Suprapubic skin (tissue), 4 donors: ENCODE results near the gene CFAP90. TPM values are rescaled to one million over a fixed set of nuclear protein-coding genes. Genes with fewer than 3 reads are reported as not detected.

Experiments
- DNase-seq, 2 donors: peaks; one replicate each; pipeline ENCODE4 v3.0.0-alpha.2; 2019; ENCODE audit warnings: low spot score in 2 of 2
- H3K27ac ChIP-seq: fragments of 200-600 bp; sonication (generic); one replicate; pipeline ENCODE4 v1.5.1; 2019
- H3K27me3 ChIP-seq: fragments of 200-600 bp; sonication (generic); one replicate; pipeline ENCODE4 v1.5.1; 2019
- H3K36me3 ChIP-seq: fragments of 200-600 bp; sonication (generic); one replicate; pipeline ENCODE4 v1.5.1; 2019
- H3K4me1 ChIP-seq: fragments of 200-600 bp; sonication (generic); one replicate; pipeline ENCODE4 v1.5.1; 2019
- H3K4me3 ChIP-seq: fragments of 200-600 bp; sonication (generic); one replicate; pipeline ENCODE4 v1.5.1; 2019; ENCODE audit warnings: mild to moderate bottlenecking
- H3K9me3 ChIP-seq: fragments of 200-600 bp; sonication (generic); one replicate; pipeline ENCODE4 v1.5.1; 2019
- EP300 ChIP-seq: sonication (generic); formaldehyde crosslinking; IDR thresholded peaks from one replicate; pipeline ENCODE4 v1.6.1; 2017; ENCODE audit warnings: antibody characterized with exemption
- POLR2A ChIP-seq, 2 donors: fragments of 450-650 bp; IDR thresholded peaks; one replicate each; pipeline ENCODE4 v1.6.1; 2017; ENCODE audit warnings: antibody characterized with exemption in 2 of 2, mild to moderate bottlenecking in 2 of 2, moderate library complexity in 2 of 2
- POLR2AphosphoS5 ChIP-seq, 3 donors: sonication (generic); formaldehyde crosslinking; IDR thresholded peaks; one replicate each; pipeline ENCODE4 v1.6.1; 2017; ENCODE audit warnings: antibody characterized with exemption in 3 of 3
- WGBS: methylation state at CpG from one replicate; pipeline ENCODE4 v1.1.5; 2018; 5-methylcytosine and 5-hydroxymethylcytosine counted together
- total RNA-seq, 4 donors: library from RNA; depleted of rRNA; stranded (reverse); fragments of >200 nt; gene quantifications; one replicate each; pipeline ENCODE4 v1.1.0, GENCODE V29; 2016
- TF ChIP-seq, protein P1 (sequence below), 2 donors: fragments of 200-600 bp in 1 of 2; fragments of 450-650 bp in 1 of 2; sonication (generic) in 1 of 2; IDR thresholded peaks; one replicate each; pipeline ENCODE4 v1.5.1; 2016 to 2019; ENCODE audit warnings: antibody characterized with exemption in 2 of 2, mild to moderate bottlenecking in 1 of 2, moderate library complexity in 1 of 2

Gene CFAP90
- total RNA-seq, 4 donors from 2014 or later: 1.4 TPM; not detected in 3

DNA sequence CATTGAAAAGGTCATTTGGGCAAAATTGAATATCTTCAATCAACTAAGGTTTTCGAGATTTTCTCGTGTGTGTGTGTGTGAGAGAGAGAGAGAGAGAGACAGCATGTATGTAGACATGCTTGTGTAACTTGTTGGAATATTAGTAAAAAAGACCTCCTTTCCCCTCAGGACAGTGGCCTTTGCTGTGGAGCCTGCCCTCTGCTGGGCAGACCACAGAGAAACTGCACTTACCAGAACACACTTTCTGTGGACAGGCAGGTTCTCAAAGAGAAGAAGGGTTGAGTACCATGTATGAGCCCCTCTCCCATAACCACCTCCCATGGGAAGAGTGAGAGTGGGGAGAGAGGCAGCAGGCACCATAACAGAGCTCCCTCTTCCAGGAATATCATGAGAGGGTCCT is 45.6 kb downstream of the CFAP90 start:
- no peak for DNase-seq
- Histone ChIP-seq H3K27me3 (no peaks in the 10 kb centered on the region), H3K4me1 (peaks cover 12% of the 10 kb centered on the region), H3K4me3 (no peak overlapping the region), H3K36me3 (no peaks in the 10 kb centered on the region), H3K27ac (no peak overlapping the region), H3K9me3 (no peaks in the 10 kb centered on the region)
- no peak for TF ChIP-seq EP300
- no peak for TF ChIP-seq POLR2A (IDR thresholded peaks at IDR 0.05)
- TF ChIP-seq, protein P1, sequence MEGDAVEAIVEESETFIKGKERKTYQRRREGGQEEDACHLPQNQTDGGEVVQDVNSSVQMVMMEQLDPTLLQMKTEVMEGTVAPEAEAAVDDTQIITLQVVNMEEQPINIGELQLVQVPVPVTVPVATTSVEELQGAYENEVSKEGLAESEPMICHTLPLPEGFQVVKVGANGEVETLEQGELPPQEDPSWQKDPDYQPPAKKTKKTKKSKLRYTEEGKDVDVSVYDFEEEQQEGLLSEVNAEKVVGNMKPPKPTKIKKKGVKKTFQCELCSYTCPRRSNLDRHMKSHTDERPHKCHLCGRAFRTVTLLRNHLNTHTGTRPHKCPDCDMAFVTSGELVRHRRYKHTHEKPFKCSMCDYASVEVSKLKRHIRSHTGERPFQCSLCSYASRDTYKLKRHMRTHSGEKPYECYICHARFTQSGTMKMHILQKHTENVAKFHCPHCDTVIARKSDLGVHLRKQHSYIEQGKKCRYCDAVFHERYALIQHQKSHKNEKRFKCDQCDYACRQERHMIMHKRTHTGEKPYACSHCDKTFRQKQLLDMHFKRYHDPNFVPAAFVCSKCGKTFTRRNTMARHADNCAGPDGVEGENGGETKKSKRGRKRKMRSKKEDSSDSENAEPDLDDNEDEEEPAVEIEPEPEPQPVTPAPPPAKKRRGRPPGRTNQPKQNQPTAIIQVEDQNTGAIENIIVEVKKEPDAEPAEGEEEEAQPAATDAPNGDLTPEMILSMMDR (IDR thresholded peaks at IDR 0.05): peak in 1 of 2 donors; percentile 5
- no peak for TF ChIP-seq POLR2AphosphoS5 (IDR thresholded peaks at IDR 0.05)
- WGBS: 98% methylated on average over 2 of the region's 2 CpGs

DNA sequence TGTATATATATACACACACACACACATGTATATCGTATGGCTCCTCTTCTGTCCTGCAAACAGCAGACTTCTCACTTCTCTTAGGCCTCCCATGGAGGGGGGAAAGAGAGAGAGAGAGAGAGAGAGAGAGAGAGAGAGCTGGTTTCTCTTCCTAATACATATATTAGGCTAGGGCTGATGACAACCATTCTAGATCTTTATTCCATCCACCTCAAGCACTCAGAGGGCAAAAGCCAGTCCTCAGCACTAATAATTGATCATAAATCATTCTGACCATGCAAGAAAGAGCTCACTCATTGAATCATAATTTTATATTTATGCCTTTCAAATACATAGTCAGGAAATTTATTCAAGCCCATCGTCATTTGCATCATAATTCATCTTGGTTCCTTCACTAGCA is 47.0 kb downstream of the CFAP90 start:
- Histone ChIP-seq H3K4me3 (no peak overlapping the region), H3K27ac (no peak overlapping the region), H3K9me3 (no peaks in the 10 kb centered on the region), H3K27me3 (no peaks in the 10 kb centered on the region), H3K4me1 (peaks cover 12% of the 10 kb centered on the region), H3K36me3 (no peaks in the 10 kb centered on the region)
- no peak for DNase-seq
- TF ChIP-seq EP300 (no peak), POLR2A (IDR thresholded peaks at IDR 0.05) (no peak), POLR2AphosphoS5 (IDR thresholded peaks at IDR 0.05) (no peak)
- TF ChIP-seq, protein P1 (IDR thresholded peaks at IDR 0.05): no peak
- 60% methylated on average over 2 of the region's 2 CpGs for WGBS

DNA sequence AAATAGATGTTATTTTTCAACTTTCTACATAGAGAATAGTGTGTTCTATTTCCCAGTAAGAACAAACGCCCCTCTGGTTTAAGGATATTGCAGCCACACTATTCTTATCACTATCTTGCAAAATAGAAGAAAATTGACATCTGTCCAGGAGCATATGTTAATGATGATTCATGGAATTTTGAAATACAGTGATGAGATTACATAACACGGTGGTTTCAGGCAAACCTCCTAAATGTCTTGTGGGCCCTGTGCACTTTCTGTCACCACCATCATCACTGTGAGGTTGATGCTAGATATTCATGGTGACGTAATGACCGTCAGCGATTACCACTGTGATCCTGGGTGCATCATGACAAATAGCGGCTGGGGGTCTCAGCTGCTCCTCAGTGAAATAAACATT is 48.1 kb downstream of the CFAP90 start:
- H3K9me3 ChIP-seq: no peaks in the 10 kb centered on the region
- peaks cover 12% of the 10 kb centered on the region for H3K4me1 ChIP-seq
- DNase-seq: no peak
- peak overlapping the region; percentile 78 for H3K27ac ChIP-seq
- no peaks in the 10 kb centered on the region for H3K27me3 ChIP-seq
- TF ChIP-seq POLR2AphosphoS5 (IDR thresholded peaks at IDR 0.05): peak in 2 of 3 donors; percentile 54 to 79
- TF ChIP-seq, protein P1 (IDR thresholded peaks at IDR 0.05): no peak
- H3K36me3 ChIP-seq: no peaks in the 10 kb centered on the region
- H3K4me3 ChIP-seq: no peak overlapping the region
- WGBS: 62% methylated on average over 6 of the region's 6 CpGs

DNA sequence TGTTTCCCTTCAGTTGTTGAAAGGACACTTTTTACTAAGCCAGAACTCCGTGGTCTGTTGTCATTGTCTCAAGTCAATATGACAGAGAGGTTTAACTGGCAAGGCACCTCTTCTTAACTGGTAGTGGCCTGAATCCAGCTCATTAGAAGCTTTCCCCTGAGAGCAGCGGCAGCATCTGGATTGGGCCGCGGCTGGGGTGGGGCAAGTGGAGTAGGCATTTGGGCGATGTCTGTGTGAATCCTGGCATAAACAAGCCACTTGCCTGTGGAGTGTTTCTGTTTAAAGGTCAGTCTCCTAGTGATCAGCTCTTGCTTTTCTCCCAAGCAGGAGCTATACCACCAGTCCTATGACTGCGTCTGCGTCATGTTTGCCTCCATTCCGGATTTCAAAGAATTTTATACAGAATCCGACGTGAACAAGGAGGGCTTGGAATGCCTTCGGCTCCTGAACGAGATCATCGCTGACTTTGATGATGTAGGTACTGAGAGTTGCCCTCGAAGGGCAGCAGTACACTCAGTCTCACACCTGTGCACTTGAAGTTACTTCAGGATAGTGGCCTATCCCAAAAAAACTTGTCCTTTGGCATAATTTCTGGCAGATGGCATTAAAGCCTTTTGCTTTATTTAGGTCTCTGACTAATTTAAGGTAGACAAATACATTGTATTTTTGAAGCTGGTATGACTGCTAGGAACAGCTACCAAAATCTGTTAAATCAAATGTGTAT is 48.9 kb downstream of the CFAP90 start:
- 44% methylated on average over 14 of the region's 14 CpGs for WGBS

DNA sequence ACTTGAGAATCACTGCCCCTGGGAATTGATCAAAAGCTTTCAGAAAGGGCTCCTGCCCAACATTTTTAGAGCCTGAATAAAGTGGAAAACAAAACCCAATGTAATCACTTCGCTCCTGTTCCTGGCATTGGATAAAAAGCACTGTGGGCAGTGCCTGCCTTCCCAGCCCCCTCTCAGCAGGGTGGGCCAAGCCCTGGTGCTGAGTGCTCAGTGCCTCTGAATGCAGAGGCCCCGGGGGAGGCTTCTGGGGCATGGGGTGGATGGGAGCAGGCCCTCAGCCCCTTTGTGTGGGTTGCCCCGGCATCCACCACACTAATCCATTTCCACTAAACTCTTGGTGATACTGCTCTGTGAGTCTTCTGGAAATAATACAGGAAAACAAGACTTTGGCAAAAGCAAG is 55.6 kb downstream of the CFAP90 start:
- WGBS: 89% methylated on average over 2 of the region's 3 CpGs
- TF ChIP-seq EP300: no peak
- no peak for DNase-seq
- H3K27me3 ChIP-seq: no peaks in the 10 kb centered on the region
- H3K27ac ChIP-seq: no peak overlapping the region
- no peaks in the 10 kb centered on the region for H3K9me3 ChIP-seq
- no peak overlapping the region for H3K4me3 ChIP-seq
- H3K36me3 ChIP-seq: peaks cover 3% of the 10 kb centered on the region
- H3K4me1 ChIP-seq: peaks cover 5% of the 10 kb centered on the region

More for the DNA sequence above, 48.9 kb downstream of the CFAP90 start:
- peak in 1 of 2 donors; percentile 74 for DNase-seq
- Histone ChIP-seq H3K4me3 (no peak overlapping the region), H3K27ac (peak overlapping the region; percentile 78), H3K9me3 (no peaks in the 10 kb centered on the region), H3K27me3 (no peaks in the 10 kb centered on the region), H3K4me1 (peaks cover 12% of the 10 kb centered on the region), H3K36me3 (no peaks in the 10 kb centered on the region)
- TF ChIP-seq, protein P1 (IDR thresholded peaks at IDR 0.05): no peak
- no peak for TF ChIP-seq POLR2A (IDR thresholded peaks at IDR 0.05)
- peak in 1 of 3 donors; percentile 34 for TF ChIP-seq POLR2AphosphoS5 (IDR thresholded peaks at IDR 0.05)
